GM12875 (cell line): ENCODE data around the gene TANGO6.

ENCODE experiments used
- H3K4me3 ChIP-seq: one replicate; pipeline ENCODE4 v1.5.1; 2011; ENCODE audit warnings: low read depth, low read length, control low read depth
- TF ChIP-seq, protein P1 (sequence below): IDR thresholded peaks from 2 replicates; pipeline ENCODE4 v1.5.1; 2011; ENCODE audit warnings: low read depth, mild to moderate bottlenecking, control low read depth, inconsistent platforms, low read length, moderate library complexity, borderline replicate concordance; ENCODE audit not compliant: insufficient read depth

The TANGO6 gene

GRCh38 chr16:69095193-69095592, 251.9 kb downstream of the TANGO6 start:
- H3K4me3 ChIP-seq, result no peak overlapping the region
- TF ChIP-seq, protein P1, sequence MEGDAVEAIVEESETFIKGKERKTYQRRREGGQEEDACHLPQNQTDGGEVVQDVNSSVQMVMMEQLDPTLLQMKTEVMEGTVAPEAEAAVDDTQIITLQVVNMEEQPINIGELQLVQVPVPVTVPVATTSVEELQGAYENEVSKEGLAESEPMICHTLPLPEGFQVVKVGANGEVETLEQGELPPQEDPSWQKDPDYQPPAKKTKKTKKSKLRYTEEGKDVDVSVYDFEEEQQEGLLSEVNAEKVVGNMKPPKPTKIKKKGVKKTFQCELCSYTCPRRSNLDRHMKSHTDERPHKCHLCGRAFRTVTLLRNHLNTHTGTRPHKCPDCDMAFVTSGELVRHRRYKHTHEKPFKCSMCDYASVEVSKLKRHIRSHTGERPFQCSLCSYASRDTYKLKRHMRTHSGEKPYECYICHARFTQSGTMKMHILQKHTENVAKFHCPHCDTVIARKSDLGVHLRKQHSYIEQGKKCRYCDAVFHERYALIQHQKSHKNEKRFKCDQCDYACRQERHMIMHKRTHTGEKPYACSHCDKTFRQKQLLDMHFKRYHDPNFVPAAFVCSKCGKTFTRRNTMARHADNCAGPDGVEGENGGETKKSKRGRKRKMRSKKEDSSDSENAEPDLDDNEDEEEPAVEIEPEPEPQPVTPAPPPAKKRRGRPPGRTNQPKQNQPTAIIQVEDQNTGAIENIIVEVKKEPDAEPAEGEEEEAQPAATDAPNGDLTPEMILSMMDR, result no peak

- no peak overlapping the region for H3K4me3 ChIP-seq
- TF ChIP-seq, protein P1, result no peak
Measured at GRCh38 chr16:69100071-69100691, 256.9 kb downstream of the TANGO6 start.

- peak within 1 kb of the TSS; percentile 45 for H3K4me3 ChIP-seq
- TF ChIP-seq, protein P1, result peak; percentile 16; the same call in 1 of the 2 replicates
Measured at GRCh38 chr16:69105501-69106361, 262.4 kb downstream of the TANGO6 start, which contains the start of gene HAS3. TSS of gene HAS3 (plus strand) at chr16:69105653. CDS start at chr16:69109396, 3,743 bp downstream.

DNA sequence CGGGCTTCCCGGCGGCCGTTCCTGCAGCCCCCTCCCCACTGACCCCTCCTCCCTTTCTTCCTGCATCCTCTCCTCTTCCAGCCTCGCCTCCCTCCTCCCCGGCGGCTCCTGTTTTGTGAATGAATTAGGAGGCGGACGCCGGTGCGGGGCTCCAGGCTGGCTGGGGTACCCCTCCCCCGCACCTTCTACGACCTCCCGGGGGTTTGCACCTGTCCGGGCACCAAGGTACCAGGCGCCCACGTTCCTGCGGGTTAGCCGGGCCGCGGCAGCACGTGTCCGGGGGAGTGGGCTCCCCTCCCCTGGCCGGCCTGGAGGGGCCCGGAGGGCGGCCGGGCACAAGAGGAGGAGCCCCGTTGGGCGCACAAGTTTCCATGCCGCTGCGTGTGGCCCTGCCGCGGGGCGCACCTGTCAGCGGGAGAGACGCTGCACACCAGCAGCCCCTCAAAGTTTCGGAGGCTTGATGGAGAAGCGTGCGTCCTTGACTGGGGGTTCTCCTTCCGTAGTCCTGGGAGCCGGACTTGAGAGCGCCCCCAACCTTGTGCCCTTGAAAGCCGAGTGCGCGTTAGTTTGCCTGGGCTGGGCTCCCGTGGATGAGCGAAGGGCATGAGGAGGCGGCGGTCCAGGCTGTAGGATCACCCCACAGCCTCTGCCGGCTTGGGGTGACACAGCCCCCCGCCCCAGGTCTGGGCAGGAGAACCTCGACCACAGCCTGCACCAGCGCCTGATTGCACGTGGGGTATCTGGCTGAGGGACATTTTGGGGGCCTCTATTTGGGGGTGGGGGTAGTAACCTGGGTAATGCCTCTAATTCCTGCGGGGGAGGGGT, 263.4 kb downstream of the TANGO6 start:
- H3K4me3 ChIP-seq, result peak overlapping the region; percentile 30
- TF ChIP-seq, protein P1, result no peak

DNA sequence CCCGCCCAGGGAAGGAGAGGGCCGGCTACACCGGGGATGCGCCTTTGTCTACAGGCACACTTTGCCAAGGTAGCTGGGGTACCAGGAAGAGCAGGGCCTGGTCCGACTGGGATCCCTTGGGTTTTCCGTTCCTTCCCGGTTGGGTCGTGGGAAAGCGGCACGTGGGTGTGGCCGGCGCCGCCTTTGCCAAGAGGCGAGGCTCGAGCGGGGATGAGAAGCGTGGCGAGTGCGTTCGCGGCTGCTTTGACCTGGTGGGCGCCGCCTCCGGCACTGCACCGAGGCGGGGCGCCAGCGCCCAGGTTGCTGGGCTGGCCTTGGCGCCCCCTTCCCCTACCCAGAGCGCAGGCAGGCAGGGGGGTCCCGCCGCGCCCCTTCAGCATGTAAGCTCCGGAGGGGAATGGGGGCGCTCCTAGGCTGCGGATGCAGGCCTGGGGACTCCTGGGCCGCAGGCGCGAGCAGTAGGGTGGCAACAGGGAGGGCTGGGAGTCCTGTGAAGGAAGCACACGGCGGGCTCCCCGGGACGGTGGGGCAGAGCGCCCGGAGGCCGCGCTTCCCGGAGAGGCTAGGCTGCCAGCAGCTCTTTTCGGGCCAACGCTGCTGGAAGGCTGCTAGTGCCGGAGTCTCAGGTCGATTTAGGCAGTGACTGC, 264.1 kb downstream of the TANGO6 start:
- no peak overlapping the region for H3K4me3 ChIP-seq

More for the DNA sequence above, 264.1 kb downstream of the TANGO6 start:
- TF ChIP-seq, protein P1, result no peak
